WTC11 (cell line): Measurements from ENCODE around the gene RPLP1. TPM values are rescaled to one million over a fixed set of nuclear protein-coding genes. Genes with fewer than 3 reads are reported as not detected.

ENCODE experiments used
- ATAC-seq: fragments of 200-7000 bp; cut with Tn5 transposase; 2 replicates; pipeline ENCODE4 v1.10.0; 2021; ENCODE audit warnings: mild to moderate bottlenecking, moderate library complexity
- CTCF ChIA-PET: fragments of 300-600 bp; sonication (Branson Sonifier 250); formaldehyde crosslinking; loops from one replicate; lab custom pipeline; 2021; ENCODE audit warnings: antibody characterized with exemption; lab: Charles Lee
- POLR2A ChIA-PET: fragments of 350-600 bp; sonication (Branson Sonifier 250); formaldehyde crosslinking; loops from one replicate; lab custom pipeline; 2021; ENCODE audit warnings: antibody characterized with exemption; lab: Charles Lee
- DNase-seq: peaks from one replicate; pipeline ENCODE4 v3.0.0; 2021; ENCODE audit warnings: low spot score
- H3K27ac Mint-ChIP-seq: 2 replicates; pipeline ENCODE4 v1.8.0; 2021; ENCODE audit warnings: mixed read lengths
- H3K27me3 Mint-ChIP-seq: 2 replicates; pipeline ENCODE4 v1.8.0; 2021; ENCODE audit warnings: low read depth, mild to moderate bottlenecking, moderate library complexity, mixed read lengths
- H3K36me3 Mint-ChIP-seq: 2 replicates; pipeline ENCODE4 v1.8.0; 2021; ENCODE audit warnings: mixed read lengths
- H3K4me1 Mint-ChIP-seq: 2 replicates; pipeline ENCODE4 v1.8.0; 2022; ENCODE audit warnings: mixed read lengths
- H3K4me3 Mint-ChIP-seq: 2 replicates; pipeline ENCODE4 v1.8.0; 2021; ENCODE audit warnings: mild to moderate bottlenecking, moderate library complexity, mixed read lengths
- H3K9me3 Mint-ChIP-seq: 2 replicates; pipeline ENCODE4 v1.8.0; 2021; ENCODE audit warnings: mixed read lengths
- AFF4 ChIP-seq: sonication (generic); formaldehyde crosslinking; IDR thresholded peaks from 2 replicates; pipeline ENCODE4 v1.8.1; 2023; ENCODE audit warnings: mild to moderate bottlenecking, missing genetic modification reagents, borderline replicate concordance
- ARID4B ChIP-seq: sonication (generic); formaldehyde crosslinking; IDR thresholded peaks from 2 replicates; pipeline ENCODE4 v1.8.0; 2023; ENCODE audit warnings: missing genetic modification reagents, mild to moderate bottlenecking, borderline replicate concordance
- ATF1 ChIP-seq: sonication (generic); formaldehyde crosslinking; IDR thresholded peaks from 2 replicates; pipeline ENCODE4 v1.8.1; 2023; ENCODE audit warnings: mild to moderate bottlenecking, moderate library complexity, missing genetic modification reagents
- ATF2 ChIP-seq: sonication (generic); formaldehyde crosslinking; IDR thresholded peaks from 2 replicates; pipeline ENCODE4 v1.8.1; 2022; ENCODE audit warnings: low read depth, missing genetic modification reagents, borderline replicate concordance
- CTCF ChIP-seq: fragments of 200-600 bp; IDR thresholded peaks from 2 replicates; pipeline ENCODE4 v1.8.0; 2022; ENCODE audit warnings: antibody characterized with exemption
- GABPB1 ChIP-seq: sonication (generic); formaldehyde crosslinking; IDR thresholded peaks from 2 replicates; pipeline ENCODE4 v1.8.1; 2023; ENCODE audit warnings: mild to moderate bottlenecking, missing genetic modification reagents
- JUN ChIP-seq: sonication (generic); formaldehyde crosslinking; IDR thresholded peaks from 2 replicates; pipeline ENCODE4 v1.8.0; 2023; ENCODE audit warnings: mild to moderate bottlenecking, missing genetic modification reagents
- MXD4 ChIP-seq: fragments of 250-450 bp; sonication (Bioruptor Pico); IDR thresholded peaks from 2 replicates; pipeline ENCODE4 v1.8.0; 2021; ENCODE audit warnings: mild to moderate bottlenecking, moderate library complexity, borderline replicate concordance
- NR3C1 ChIP-seq: sonication (generic); formaldehyde crosslinking; conservative IDR thresholded peaks from 2 replicates; pipeline ENCODE4 v1.8.1; 2023; ENCODE audit warnings: low read depth, mild to moderate bottlenecking, missing genetic modification reagents
- OVOL2 ChIP-seq: fragments of 250-450 bp; sonication (Bioruptor Pico); IDR thresholded peaks from 2 replicates; pipeline ENCODE4 v1.9.0; 2021; ENCODE audit warnings: mild to moderate bottlenecking, borderline replicate concordance
- PRDM15 ChIP-seq: sonication (generic); formaldehyde crosslinking; IDR thresholded peaks from 2 replicates; pipeline ENCODE4 v1.8.0; 2022; ENCODE audit warnings: missing genetic modification reagents
- RELA ChIP-seq: sonication (generic); formaldehyde crosslinking; IDR thresholded peaks from 2 replicates; pipeline ENCODE4 v1.8.1; 2022; ENCODE audit warnings: missing genetic modification reagents, mild to moderate bottlenecking, borderline replicate concordance
- ZNF219 ChIP-seq: sonication (generic); formaldehyde crosslinking; IDR thresholded peaks from 2 replicates; pipeline ENCODE4 v1.8.0; 2023; ENCODE audit warnings: missing genetic modification reagents, mild to moderate bottlenecking, borderline replicate concordance
- total RNA-seq: library from RNA; stranded (reverse); gene quantifications from 3 replicates; pipeline ENCODE4 v1.2.3, GENCODE V29; 2021

Gene RPLP1
- total RNA-seq, 1 experiment from 2014 or later: 2,441 TPM

- ATAC-seq (no peak), DNase-seq (no peak)
- peaks cover 82% of the 10 kb centered on the region for H3K36me3 Mint-ChIP-seq
- POLR2A ChIA-PET: no interaction called here
- H3K27me3 Mint-ChIP-seq: no peaks in the 10 kb centered on the region
- no peaks in the 10 kb centered on the region for H3K4me1 Mint-ChIP-seq
- CTCF ChIA-PET: no interaction called here
- no peak overlapping the region for H3K4me3 Mint-ChIP-seq
- no peaks in the 10 kb centered on the region for H3K9me3 Mint-ChIP-seq
- TF ChIP-seq ZNF219 (CRISPR knock-in tag) (no peak), RELA (CRISPR knock-in tag) (no peak), ATF1 (no peak), JUN (CRISPR knock-in tag) (no peak), OVOL2 (CRISPR knock-in tag) (no peak), PRDM15 (CRISPR knock-in tag) (no peak), ARID4B (CRISPR knock-in tag) (no peak), ATF2 (CRISPR knock-in tag) (no peak), NR3C1 (no peak)
- no peak overlapping the region for H3K27ac Mint-ChIP-seq
Observed at GRCh38 chr15:69433831-69434230, 18.8 kb upstream of the RPLP1 start.

GRCh38 chr15:69434238-69434637 lies 18.4 kb upstream of the RPLP1 start:
- H3K27me3 Mint-ChIP-seq: no peaks in the 10 kb centered on the region
- H3K36me3 Mint-ChIP-seq: peaks cover 82% of the 10 kb centered on the region
- H3K4me3 Mint-ChIP-seq: no peak overlapping the region
- H3K9me3 Mint-ChIP-seq: no peaks in the 10 kb centered on the region
- H3K4me1 Mint-ChIP-seq: no peaks in the 10 kb centered on the region
- DNase-seq (no peak), ATAC-seq (no peak)
- no peak for TF ChIP-seq CTCF
- no peak for TF ChIP-seq MXD4 (CRISPR knock-in tag)
- no peak for TF ChIP-seq AFF4
- no peak for TF ChIP-seq GABPB1 (CRISPR knock-in tag)
- no peak overlapping the region; the same call in 1 of the 2 replicates for H3K27ac Mint-ChIP-seq
- CTCF ChIA-PET: no interaction called here
- POLR2A ChIA-PET: interaction anchor here (0.7 kb wide), 1 partner anchor 42 kb away, joined by 3 read pairs; no protein-coding TSS in a partner anchor
